ENCODE results near the gene ZP4. TPM values are rescaled to one million over a fixed set of nuclear protein-coding genes. Genes with fewer than 3 reads are reported as not detected.

Gene ZP4
- total RNA-seq, 1 experiment from 2014 or later, result not detected

DNA sequence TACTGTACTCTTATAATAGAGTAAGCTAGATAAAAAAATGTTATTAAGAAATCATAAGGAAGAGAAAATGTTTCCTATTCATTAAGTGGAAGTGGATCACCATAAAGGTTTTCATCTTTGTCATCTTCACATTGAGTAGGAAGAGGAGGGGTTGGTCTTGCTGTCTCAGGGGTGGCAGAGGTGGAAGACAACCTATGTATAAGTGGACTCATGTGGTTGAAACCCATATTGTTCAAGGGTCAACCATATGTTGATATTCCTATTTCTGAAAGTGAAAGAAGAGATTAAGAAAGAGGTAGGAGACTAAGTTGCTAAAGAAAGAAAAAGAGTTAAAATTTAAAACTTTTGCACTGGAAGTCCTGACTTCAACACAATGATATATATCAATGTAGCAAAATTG is 4.9 kb upstream of the ZP4 start:
- Histone ChIP-seq H3K36me3 (ENCODE audit: control insufficient read depth in 1 of 2, insufficient read depth in 2 of 2, low read length in 2 of 2) (no peaks in the 10 kb centered on the region), H3K4me3 (replicated peaks in 1 of 2; ENCODE audit: low read depth in 1 of 2, low read length in 2 of 2) (no peak overlapping the region), H3K27ac (ENCODE audit: low read depth, low read length) (no peak overlapping the region), H3K79me2 (ENCODE audit: insufficient read depth, low read length) (no peaks in the 10 kb centered on the region), H3K27me3 (ENCODE audit: insufficient read depth, low read length) (no peaks in the 10 kb centered on the region), H4K20me1 (ENCODE audit: insufficient read depth) (no peaks in the 10 kb centered on the region), H3K9me2 (ENCODE audit: insufficient read depth) (no peaks in the 10 kb centered on the region), H3K4me1 (ENCODE audit: control insufficient read depth in 1 of 2, insufficient read depth in 2 of 2, low read length in 2 of 2) (no peaks in the 10 kb centered on the region), H3K9me3 (ENCODE audit: control insufficient read depth in 1 of 2, insufficient read depth in 1 of 2, low read depth in 1 of 2, low read length in 2 of 2) (peaks cover 0 to 26% of the 10 kb centered on the region in 2 experiments; a peak in 2 of 4 replicates), H2AFZ (ENCODE audit: low read depth, low read length, poor library complexity, severe bottlenecking) (no peak overlapping the region), H3K4me2 (ENCODE audit: low read length) (no peak overlapping the region), H3K9ac (ENCODE audit: low read length) (no peak overlapping the region)
- TF ChIP-seq TCF7L2 (IDR thresholded peaks at IDR 0.05; ENCODE audit: borderline replicate concordance, extremely low read depth, insufficient read depth, insufficient read length) (no peak), POLR2AphosphoS5 (IDR thresholded peaks at IDR 0.05; ENCODE audit: low read depth, low read length) (no peak), ZNF274 (IDR thresholded peaks at IDR 0.05; ENCODE audit: low read depth, low read length) (no peak), YY1 (IDR thresholded peaks at IDR 0.05; ENCODE audit: extremely low read depth, insufficient replicate concordance, low read depth, low read length) (no peak), CEBPB (IDR thresholded peaks at IDR 0.05; ENCODE audit: low read depth) (no peak), JUND (IDR thresholded peaks at IDR 0.05) (no peak), FOSL1 (IDR thresholded peaks at IDR 0.05; ENCODE audit: low read depth) (no peak), EZH2phosphoT487 (IDR thresholded peaks at IDR 0.05; ENCODE audit: borderline replicate concordance) (no peak), EZH2 (IDR thresholded peaks at IDR 0.05) (no peak), SRF (IDR thresholded peaks at IDR 0.05; ENCODE audit: low read depth) (no peak)
- TF ChIP-seq, protein P1, sequence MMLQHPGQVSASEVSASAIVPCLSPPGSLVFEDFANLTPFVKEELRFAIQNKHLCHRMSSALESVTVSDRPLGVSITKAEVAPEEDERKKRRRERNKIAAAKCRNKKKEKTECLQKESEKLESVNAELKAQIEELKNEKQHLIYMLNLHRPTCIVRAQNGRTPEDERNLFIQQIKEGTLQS (IDR thresholded peaks at IDR 0.05), result no peak
- TF ChIP-seq, protein P2, sequence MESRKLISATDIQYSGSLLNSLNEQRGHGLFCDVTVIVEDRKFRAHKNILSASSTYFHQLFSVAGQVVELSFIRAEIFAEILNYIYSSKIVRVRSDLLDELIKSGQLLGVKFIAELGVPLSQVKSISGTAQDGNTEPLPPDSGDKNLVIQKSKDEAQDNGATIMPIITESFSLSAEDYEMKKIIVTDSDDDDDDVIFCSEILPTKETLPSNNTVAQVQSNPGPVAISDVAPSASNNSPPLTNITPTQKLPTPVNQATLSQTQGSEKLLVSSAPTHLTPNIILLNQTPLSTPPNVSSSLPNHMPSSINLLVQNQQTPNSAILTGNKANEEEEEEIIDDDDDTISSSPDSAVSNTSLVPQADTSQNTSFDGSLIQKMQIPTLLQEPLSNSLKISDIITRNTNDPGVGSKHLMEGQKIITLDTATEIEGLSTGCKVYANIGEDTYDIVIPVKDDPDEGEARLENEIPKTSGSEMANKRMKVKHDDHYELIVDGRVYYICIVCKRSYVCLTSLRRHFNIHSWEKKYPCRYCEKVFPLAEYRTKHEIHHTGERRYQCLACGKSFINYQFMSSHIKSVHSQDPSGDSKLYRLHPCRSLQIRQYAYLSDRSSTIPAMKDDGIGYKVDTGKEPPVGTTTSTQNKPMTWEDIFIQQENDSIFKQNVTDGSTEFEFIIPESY (IDR thresholded peaks at IDR 0.05; ENCODE audit: extremely low read depth, insufficient replicate concordance, low read length), result no peak
- TF ChIP-seq, protein P3, sequence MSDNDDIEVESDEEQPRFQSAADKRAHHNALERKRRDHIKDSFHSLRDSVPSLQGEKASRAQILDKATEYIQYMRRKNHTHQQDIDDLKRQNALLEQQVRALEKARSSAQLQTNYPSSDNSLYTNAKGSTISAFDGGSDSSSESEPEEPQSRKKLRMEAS (IDR thresholded peaks at IDR 0.05), result no peak
- DNase-seq (ENCODE audit: low read depth, low spot score) (no peak), ATAC-seq (no peak)
- ChIA-PET CTCF (no interaction called here), POLR2A (no interaction called here), RAD21 (ENCODE audit: low non-redundant PET in 1 of 2, low total read pairs in 2 of 2, uncharacterized antibody in 2 of 2, unreplicated experiment in 2 of 2) (no interaction called here)
- no TSS peak for BruUV-seq (replicated peaks)
- intact Hi-C loops (cut with micrococcal nuclease), result no loop called here

Measured in HCT116 (cell line).